Posterior cingulate gyrus (tissue), 11 donors: ENCODE results near the gene GRID2IP.
"Not testable (repeated sequence)": the region's sequence is repeated elsewhere in the genome, so short reads cannot be mapped to it uniquely, and the experiment has no call there.

ENCODE experiments used
- DNase-seq, 10 donors: peaks; one replicate each; pipeline versions ENCODE4 v3.0.0 to v3.0.0-alpha.2; 2020 to 2021; ENCODE audit warnings: mixed read lengths in 3 of 10
- intact Hi-C: fragments of 100-400 bp; cut with DNase I; formaldehyde crosslinking; loops from one replicate; pipeline ENCODE4 v1.15.1; 2023

GRID2IP gene

GRCh38 chr7:6495597-6496262 lies 55.5 kb downstream of the GRID2IP start:
- intact Hi-C loops: no loop called here

GRCh38 chr7:6494365-6494764 lies 56.9 kb downstream of the GRID2IP start:
- DNase-seq: no peak
- intact Hi-C loops: no loop called here

More at GRCh38 chr7:6495597-6496262, 55.5 kb downstream of the GRID2IP start:
- peak in 1 of 10 donors; percentile 37 for DNase-seq

GRCh38 chr7:6491194-6491593 lies 60.1 kb downstream of the GRID2IP start:
- intact Hi-C loops: no loop called here
- peak in 1 of 10 donors; percentile 13 for DNase-seq

- intact Hi-C loops: no loop called here
- DNase-seq: no peak
Measured at GRCh38 chr7:6489612-6490011, 61.6 kb downstream of the GRID2IP start.

GRCh38 chr7:6487184-6487545 lies 64.1 kb downstream of the GRID2IP start:
- intact Hi-C loops: no loop called here
- peak in 1 of 10 donors; percentile 35 for DNase-seq

- DNase-seq: peak in 1 of 10 donors; percentile 75
- intact Hi-C loops: no loop called here
Measured at GRCh38 chr7:6486438-6487183, 64.7 kb downstream of the GRID2IP start.

GRCh38 chr7:6482743-6483119 lies 68.5 kb downstream of the GRID2IP start:
- intact Hi-C loops: no loop called here
- no peak for DNase-seq

GRCh38 chr7:6482307-6482706 lies 69.0 kb downstream of the GRID2IP start:
- intact Hi-C loops: no loop called here
- DNase-seq: no peak

- no peak for DNase-seq
- intact Hi-C loops: no loop called here
Measured at GRCh38 chr7:6481445-6481844, 69.8 kb downstream of the GRID2IP start.

GRCh38 chr7:6480323-6480660 lies 71.0 kb downstream of the GRID2IP start:
- DNase-seq: no peak
- intact Hi-C loops: no loop called here

- peak in 1 of 10 donors; percentile 6 for DNase-seq
- intact Hi-C loops: no loop called here
Measured at GRCh38 chr7:6479067-6479466, 72.2 kb downstream of the GRID2IP start.

- peak in 1 of 10 donors; percentile 40 for DNase-seq
- intact Hi-C loops: no loop called here
Measured at GRCh38 chr7:6478186-6478585, 73.1 kb downstream of the GRID2IP start.

- intact Hi-C loops: no loop called here
- no peak for DNase-seq
Measured at GRCh38 chr7:6477318-6477660, 74.0 kb downstream of the GRID2IP start.

- DNase-seq: peak in 1 of 10 donors; percentile 18
- intact Hi-C loops: no loop called here
Measured at GRCh38 chr7:6476596-6477317, 74.5 kb downstream of the GRID2IP start.

- DNase-seq: no peak
- intact Hi-C loops: no loop called here
Measured at GRCh38 chr7:6475433-6476186, 75.7 kb downstream of the GRID2IP start.

- intact Hi-C loops: no loop called here
- no peak for DNase-seq
Measured at GRCh38 chr7:6465862-6466261, 85.4 kb downstream of the GRID2IP start.

- intact Hi-C loops: not testable (repeated sequence)
Measured at GRCh38 chr7:6463609-6464008, 87.7 kb downstream of the GRID2IP start.

GRCh38 chr7:6461946-6462550 lies 89.2 kb downstream of the GRID2IP start:
- intact Hi-C loops: no loop called here
- DNase-seq: peak in 1 of 10 donors; percentile 9

More at GRCh38 chr7:6463609-6464008, 87.7 kb downstream of the GRID2IP start:
- DNase-seq: not testable (repeated sequence)

GRCh38 chr7:6460990-6461584 lies 90.2 kb downstream of the GRID2IP start:
- intact Hi-C loops: no loop called here
- DNase-seq: no peak

- intact Hi-C loops: no loop called here
- DNase-seq: no peak
Measured at GRCh38 chr7:6460303-6460702, 91.0 kb downstream of the GRID2IP start.
